ENCODE data around the gene PARP14. TPM values are rescaled to one million over a fixed set of nuclear protein-coding genes. Genes with fewer than 3 reads are reported as not detected.

PARP14 gene
- total and polyA plus RNA-seq, 2 donors (not counting 1 experiment from before 2014, with no cell fraction given) = 113 to 188 TPM

DNA sequence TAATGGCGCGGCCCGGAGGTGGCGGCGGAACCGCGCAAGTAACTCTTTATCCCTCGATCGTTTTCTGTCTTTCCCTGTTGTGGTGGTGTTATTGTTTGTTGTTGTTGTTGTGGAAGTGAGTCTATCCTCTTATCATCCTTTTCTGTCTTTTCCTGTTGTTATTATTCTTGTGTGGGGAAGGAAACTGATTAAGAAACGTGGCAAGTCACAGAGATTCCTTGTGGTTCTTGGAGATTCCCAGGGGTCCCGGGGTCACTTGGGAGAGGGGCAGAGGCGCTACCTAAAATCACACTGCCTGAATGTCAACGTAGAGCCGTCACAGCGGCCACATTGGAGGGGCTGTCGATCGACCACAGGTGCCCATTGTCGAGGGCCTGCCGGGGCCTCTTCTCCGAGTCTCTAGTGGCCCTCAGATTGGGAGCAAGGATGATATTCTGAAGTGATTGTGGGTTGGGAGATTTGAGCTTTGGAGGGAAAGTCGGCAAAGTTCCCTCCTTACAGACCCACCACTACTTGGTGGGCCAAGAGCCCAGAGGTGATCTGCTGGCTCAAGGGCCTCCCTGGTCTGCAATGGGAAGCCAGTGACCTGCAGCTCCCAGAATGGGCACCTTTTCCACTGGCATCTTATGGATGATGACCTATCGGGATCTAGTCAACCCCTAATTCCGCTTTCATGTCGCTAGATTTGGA lies 790 bp downstream of the PARP14 start:
- Histone ChIP-seq H3K4me2 (replicated peaks; ENCODE audit: low read depth, low read length, poor library complexity, severe bottlenecking) (peak overlapping the region; percentile 89), H3K79me2 (ENCODE audit: control insufficient read depth, insufficient read depth, low read length) (peaks cover 69% of the 10 kb centered on the region), H3K27ac (ENCODE audit: low read length in 2 of 2) (peak overlapping the region; percentile 97 to 98), H3K4me3 (ENCODE audit: control extremely low read depth in 1 of 5, extremely low read depth in 1 of 5, insufficient read depth in 1 of 5, low read depth in 2 of 5, low read length in 4 of 5) (peak overlapping the region; percentile 82 to 96 (median 93)), H3K9me3 (ENCODE audit: control extremely low read depth in 1 of 3, control insufficient read depth in 2 of 3, insufficient read depth in 1 of 3, low read length in 2 of 3) (no peaks in the 10 kb centered on the region), H3K36me3 (replicated peaks in 1 of 2; ENCODE audit: control extremely low read depth in 1 of 2, control insufficient read depth in 1 of 2, extremely low read depth in 1 of 2, insufficient read depth in 2 of 2, low read length in 1 of 2) (peaks cover 7 to 13% of the 10 kb centered on the region in 2 experiments), H4K20me1 (ENCODE audit: control insufficient read depth, insufficient read depth, low read length, poor library complexity, severe bottlenecking) (no peaks in the 10 kb centered on the region), H3K9ac (ENCODE audit: low read length) (peak overlapping the region; percentile 96), H3K4me1 (ENCODE audit: control insufficient read depth in 2 of 2, insufficient read depth in 2 of 2, low read length in 2 of 2) (peaks cover 52 to 56% of the 10 kb centered on the region in 2 donors), H3K27me3 (replicated peaks in 1 of 4; ENCODE audit: control extremely low read depth in 1 of 4, control insufficient read depth in 3 of 4, insufficient read depth in 4 of 4, low read length in 3 of 4) (no peaks in the 10 kb centered on the region), H2AFZ (ENCODE audit: insufficient read depth, low read depth, low read length, poor library complexity, severe bottlenecking) (peak overlapping the region; percentile 52)
- POLR2A ChIA-PET = interaction anchor here (1.0 to 3.6 kb wide), 7 partner anchors 8 to 265 kb away, joined by 3 to 27 read pairs (median 9); partner anchors contain the start of genes DTX3L, HSPBAP1, PARP15 and PARP9
- Mint-ChIP-seq H3K4me1 (peaks cover 65% of the 10 kb centered on the region), H3K4me3 (peak overlapping the region; percentile 90), H3K9me3 (ENCODE audit: insufficient read depth) (no peaks in the 10 kb centered on the region), H3K27me3 (no peaks in the 10 kb centered on the region), H3K27ac (peak overlapping the region; percentile 92)
- TF ChIP-seq EZH2 (IDR thresholded peaks at IDR 0.05; ENCODE audit: borderline replicate concordance, insufficient read depth, low read depth, low read length, poor library complexity, severe bottlenecking) = no peak
- TF ChIP-seq, protein P1, sequence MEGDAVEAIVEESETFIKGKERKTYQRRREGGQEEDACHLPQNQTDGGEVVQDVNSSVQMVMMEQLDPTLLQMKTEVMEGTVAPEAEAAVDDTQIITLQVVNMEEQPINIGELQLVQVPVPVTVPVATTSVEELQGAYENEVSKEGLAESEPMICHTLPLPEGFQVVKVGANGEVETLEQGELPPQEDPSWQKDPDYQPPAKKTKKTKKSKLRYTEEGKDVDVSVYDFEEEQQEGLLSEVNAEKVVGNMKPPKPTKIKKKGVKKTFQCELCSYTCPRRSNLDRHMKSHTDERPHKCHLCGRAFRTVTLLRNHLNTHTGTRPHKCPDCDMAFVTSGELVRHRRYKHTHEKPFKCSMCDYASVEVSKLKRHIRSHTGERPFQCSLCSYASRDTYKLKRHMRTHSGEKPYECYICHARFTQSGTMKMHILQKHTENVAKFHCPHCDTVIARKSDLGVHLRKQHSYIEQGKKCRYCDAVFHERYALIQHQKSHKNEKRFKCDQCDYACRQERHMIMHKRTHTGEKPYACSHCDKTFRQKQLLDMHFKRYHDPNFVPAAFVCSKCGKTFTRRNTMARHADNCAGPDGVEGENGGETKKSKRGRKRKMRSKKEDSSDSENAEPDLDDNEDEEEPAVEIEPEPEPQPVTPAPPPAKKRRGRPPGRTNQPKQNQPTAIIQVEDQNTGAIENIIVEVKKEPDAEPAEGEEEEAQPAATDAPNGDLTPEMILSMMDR (IDR thresholded peaks at IDR 0.05) = no peak
- ATAC-seq (ENCODE audit: low read depth) (no peak), DNase-seq (no peak)
- intact Hi-C loops (cut with micrococcal nuclease) = loop anchor here (2.0 kb wide), 1 partner anchor 521 kb away; no protein-coding TSS in a partner anchor
- WGBS (ENCODE audit: insufficient coverage) = 18% methylated on average over 22 of the region's 24 CpGs
- CTCF ChIA-PET = interaction anchor here (1.1 to 11.0 kb wide), 6 partner anchors 16 to 297 kb away, joined by 3 to 293 read pairs (median 36); partner anchors contain the start of genes DTX3L, FAM162A, PARP15 and PARP9
